Prostate gland (tissue), 2 donors: Measurements from ENCODE around the gene SPRTN. TPM values are rescaled to one million over a fixed set of nuclear protein-coding genes. Genes with fewer than 3 reads are reported as not detected.
A peak's percentile ranks its signal among the peaks of the same experiment; 100 is the strongest.

ENCODE experiments used
- DNase-seq: peaks from one replicate; pipeline ENCODE4 v3.0.0-alpha.2; 2019; ENCODE audit warnings: low spot score
- H3K27ac ChIP-seq, 2 donors: fragments of 200-600 bp; sonication (generic); 2 replicates each; pipeline ENCODE4 v1.5.1; 2017 to 2019
- H3K27me3 ChIP-seq: fragments of 200-600 bp; sonication (generic); replicated peaks from 2 replicates; pipeline ENCODE4 v1.5.1; 2019; ENCODE audit not compliant: insufficient read depth
- H3K36me3 ChIP-seq, 2 donors: fragments of 200-600 bp; sonication (generic); 1 replicate in 1 of 2; 2 replicates in 1 of 2; pipeline versions ENCODE4 v1.5.1 to v1.8.1; 2017 to 2019
- H3K4me1 ChIP-seq: fragments of 200-600 bp; sonication (generic); replicated peaks from 2 replicates; pipeline ENCODE4 v1.5.1; 2019
- H3K4me3 ChIP-seq, 2 donors: fragments of 200-600 bp; sonication (generic); 2 replicates each; pipeline ENCODE4 v1.5.1; 2017 to 2019
- H3K9me3 ChIP-seq: fragments of 200-600 bp; sonication (generic); 2 replicates; pipeline ENCODE4 v1.5.1; 2017
- POLR2A ChIP-seq: fragments of 450-650 bp; IDR thresholded peaks from one replicate; pipeline ENCODE4 v1.6.1; 2016; ENCODE audit warnings: antibody characterized with exemption, mild to moderate bottlenecking
- POLR2AphosphoS5 ChIP-seq: sonication (generic); formaldehyde crosslinking; IDR thresholded peaks from one replicate; pipeline ENCODE4 v1.6.1; 2017; ENCODE audit warnings: antibody characterized with exemption
- WGBS: methylation state at CpG from one replicate; pipeline ENCODE4 v1.1.5; 2018; 5-methylcytosine and 5-hydroxymethylcytosine counted together
- intact Hi-C: fragments of 100-400 bp; cut with DNase I; formaldehyde crosslinking; loops from one replicate; pipeline ENCODE4 v1.14.2; 2022
- total RNA-seq, 2 donors: library from RNA; depleted of rRNA; stranded (reverse); fragments of >200 nt; gene quantifications; one replicate each; pipeline ENCODE4 v1.1.0, GENCODE V29; 2016
- TF ChIP-seq, protein P1 (sequence below), 4 experiments: fragments of 200-600 bp in 2 of 4; fragments of 450-650 bp in 2 of 4; sonication (generic) in 2 of 4; IDR thresholded peaks; 1 replicate in 3 of 4; 2 replicates in 1 of 4; pipeline ENCODE4 v1.5.1; 2016 to 2019; ENCODE audit warnings: antibody characterized with exemption in 4 of 4, mild to moderate bottlenecking in 2 of 4, moderate library complexity in 2 of 4

Gene SPRTN
- total RNA-seq, 2 donors from 2014 or later = 10.8 to 23.4 TPM

- no peak for TF ChIP-seq POLR2A
- TF ChIP-seq, protein P1, sequence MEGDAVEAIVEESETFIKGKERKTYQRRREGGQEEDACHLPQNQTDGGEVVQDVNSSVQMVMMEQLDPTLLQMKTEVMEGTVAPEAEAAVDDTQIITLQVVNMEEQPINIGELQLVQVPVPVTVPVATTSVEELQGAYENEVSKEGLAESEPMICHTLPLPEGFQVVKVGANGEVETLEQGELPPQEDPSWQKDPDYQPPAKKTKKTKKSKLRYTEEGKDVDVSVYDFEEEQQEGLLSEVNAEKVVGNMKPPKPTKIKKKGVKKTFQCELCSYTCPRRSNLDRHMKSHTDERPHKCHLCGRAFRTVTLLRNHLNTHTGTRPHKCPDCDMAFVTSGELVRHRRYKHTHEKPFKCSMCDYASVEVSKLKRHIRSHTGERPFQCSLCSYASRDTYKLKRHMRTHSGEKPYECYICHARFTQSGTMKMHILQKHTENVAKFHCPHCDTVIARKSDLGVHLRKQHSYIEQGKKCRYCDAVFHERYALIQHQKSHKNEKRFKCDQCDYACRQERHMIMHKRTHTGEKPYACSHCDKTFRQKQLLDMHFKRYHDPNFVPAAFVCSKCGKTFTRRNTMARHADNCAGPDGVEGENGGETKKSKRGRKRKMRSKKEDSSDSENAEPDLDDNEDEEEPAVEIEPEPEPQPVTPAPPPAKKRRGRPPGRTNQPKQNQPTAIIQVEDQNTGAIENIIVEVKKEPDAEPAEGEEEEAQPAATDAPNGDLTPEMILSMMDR (IDR thresholded peaks at IDR 0.05) = no peak
- no peak for TF ChIP-seq POLR2AphosphoS5
- Histone ChIP-seq H3K27ac (no peak overlapping the region), H3K4me3 (peak overlapping the region in 1 of 2 donors; percentile 7), H3K4me1 (peaks cover 7% of the 10 kb centered on the region), H3K27me3 (no peaks in the 10 kb centered on the region), H3K36me3 (no peaks in the 10 kb centered on the region), H3K9me3 (no peaks in the 10 kb centered on the region)
- DNase-seq = no peak
- 92% methylated on average over 6 of the region's 6 CpGs for WGBS
- intact Hi-C loops = loop anchor here (5.0 kb wide), 3 partner anchors 87 to 192 kb away; partner anchors contain the start of genes EGLN1, GNPAT and TSNAX
These were observed 3.1 kb upstream of the SPRTN start for GRCh38 chr1:231334952-231335351.

DNA sequence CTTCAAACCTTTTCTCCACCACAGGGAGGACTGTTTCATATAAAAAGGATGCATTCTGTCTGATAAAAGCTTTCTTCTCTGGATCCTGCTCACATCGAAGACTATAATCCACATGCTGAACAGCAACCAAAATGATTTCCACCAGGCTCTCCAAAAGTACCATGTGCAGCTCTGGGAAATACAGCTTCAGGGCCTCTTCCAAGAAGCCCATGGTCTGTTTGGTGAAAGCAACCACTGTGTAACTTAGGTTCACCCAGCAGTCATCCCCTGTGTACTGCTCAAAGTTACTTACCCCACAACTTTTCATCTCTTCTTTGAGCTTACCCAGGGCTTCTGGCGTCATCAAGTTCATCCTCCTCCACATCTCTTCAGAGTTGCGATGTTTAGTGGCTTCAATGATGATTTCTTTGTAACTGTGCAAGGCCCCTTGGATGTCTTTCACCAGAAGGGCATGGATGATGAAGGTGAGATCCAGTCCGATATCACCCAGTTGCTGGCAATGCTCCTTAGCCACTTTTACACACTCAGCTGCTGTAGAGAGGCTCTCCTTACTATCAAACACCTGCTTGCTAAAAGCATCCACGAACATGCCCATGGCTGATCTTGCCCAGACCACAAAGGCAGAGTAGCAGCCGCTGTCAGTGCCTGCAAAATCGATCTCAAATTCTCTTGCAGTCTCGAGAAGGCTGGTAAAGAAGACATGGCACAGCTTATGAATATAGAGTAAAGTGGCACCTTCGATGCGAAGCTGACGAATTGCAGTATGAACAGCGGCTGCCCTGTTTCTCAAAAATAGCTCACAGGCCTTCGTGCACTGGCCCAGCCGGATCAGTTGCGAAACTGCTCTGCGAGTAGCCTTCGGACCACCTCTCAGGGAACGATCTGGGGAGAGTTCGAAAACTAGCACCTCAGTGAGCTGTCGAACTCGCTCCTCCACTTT is 2.2 kb upstream of the SPRTN start:
- Histone ChIP-seq H3K4me1 (peaks cover 7% of the 10 kb centered on the region), H3K9me3 (no peaks in the 10 kb centered on the region), H3K4me3 (peak overlapping the region; percentile 70 to 77), H3K27ac (no peak overlapping the region), H3K36me3 (no peaks in the 10 kb centered on the region), H3K27me3 (no peaks in the 10 kb centered on the region)
- TF ChIP-seq POLR2A (no peak), POLR2AphosphoS5 (no peak)
- TF ChIP-seq, protein P1 (IDR thresholded peaks at IDR 0.05) = no peak
- DNase-seq = no peak
- intact Hi-C loops = loop anchor here (5.0 kb wide), 3 partner anchors 86 to 191 kb away; partner anchors contain the start of genes EGLN1, GNPAT and TSNAX
- WGBS = 52% methylated on average over 21 of the region's 21 CpGs

- intact Hi-C loops = loop anchor here (5.0 kb wide), 3 partner anchors 85 to 190 kb away; partner anchors contain the start of genes EGLN1, GNPAT and TSNAX
- Histone ChIP-seq H3K36me3 (no peaks in the 10 kb centered on the region), H3K9me3 (no peaks in the 10 kb centered on the region), H3K4me3 (peak overlapping the region; percentile 70 to 77), H3K27me3 (no peaks in the 10 kb centered on the region), H3K4me1 (peaks cover 7% of the 10 kb centered on the region), H3K27ac (peak overlapping the region; percentile 63 to 76)
- TF ChIP-seq, protein P1 (IDR thresholded peaks at IDR 0.05) = no peak
- TF ChIP-seq POLR2AphosphoS5 (no peak), POLR2A (no peak)
- DNase-seq = no peak
- under 1% methylated on average over 30 of the region's 32 CpGs for WGBS
These were observed 1.0 kb upstream of the SPRTN start for GRCh38 chr1:231337043-231337471.

- peaks cover 7% of the 10 kb centered on the region for H3K4me1 ChIP-seq
- peak within 1 kb of the TSS; percentile 70 to 77 for H3K4me3 ChIP-seq
- H3K27ac ChIP-seq = peak within 1 kb of the TSS; percentile 76 to 87
- no peaks in the 10 kb centered on the region for H3K27me3 ChIP-seq
- TF ChIP-seq POLR2AphosphoS5 (peak; percentile 99), POLR2A (peak; percentile 86)
- TF ChIP-seq, protein P1 (IDR thresholded peaks at IDR 0.05) = peak in 1 of 4 experiments; percentile 37
- DNase-seq = peak; percentile 92
- H3K36me3 ChIP-seq = no peaks in the 10 kb centered on the region
- WGBS = under 1% methylated on average over 70 of the region's 74 CpGs
- no peaks in the 10 kb centered on the region for H3K9me3 ChIP-seq
- intact Hi-C loops = loop anchor here (5.0 kb wide), 3 partner anchors 85 to 190 kb away; partner anchors contain the start of genes EGLN1, GNPAT and TSNAX
These were observed 422 bp upstream of the SPRTN start, which contains the start of gene EXOC8 for GRCh38 chr1:231337472-231338269. Gene EXOC8, minus strand, starts transcription at chr1:231337852. Its CDS starts 107 bp downstream, at chr1:231337745.
